HCT116 (cell line): ENCODE results near the gene RFXANK.

ENCODE experiments used
- CEBPB ChIP-seq: IDR thresholded peaks from 2 replicates; pipeline ENCODE4 v1.6.1; 2012; ENCODE audit warnings: low read depth
- EZH2 ChIP-seq: fragments of 200-600 bp; sonication (generic); IDR thresholded peaks from 2 replicates; pipeline ENCODE4 v1.6.1; 2017; ENCODE audit warnings: antibody characterized with exemption, mixed run types
- EZH2phosphoT487 ChIP-seq: fragments of 200-600 bp; IDR thresholded peaks from 2 replicates; pipeline ENCODE4 v1.6.1; 2018; ENCODE audit warnings: antibody characterized with exemption, borderline replicate concordance
- POLR2A ChIP-seq: IDR thresholded peaks from 2 replicates; pipeline ENCODE4 v1.7.0; 2011; ENCODE audit warnings: borderline replicate concordance; ENCODE audit not compliant: insufficient read depth, insufficient read length; ENCODE audit errors: extremely low read depth
- RAD21 ChIP-seq: IDR thresholded peaks from 2 replicates; pipeline ENCODE4 v1.6.1; 2012; ENCODE audit warnings: low read depth, mild to moderate bottlenecking
- ZNF274 ChIP-seq: fragments of 200-500 bp; sonication (Bioruptor generic); IDR thresholded peaks from 2 replicates; pipeline ENCODE4 v1.6.1; 2014; ENCODE audit warnings: mild to moderate bottlenecking, low read depth, low read length, inconsistent platforms
- TF ChIP-seq, protein P1 (sequence below), 3 experiments: fragments of 200-600 bp in 1 of 3; sonication (generic) in 1 of 3; IDR thresholded peaks in 2 of 3; conservative IDR thresholded peaks in 1 of 3; 2 replicates each; pipeline ENCODE4 v1.5.1; 2012 to 2017; ENCODE audit warnings: low read depth in 2 of 3, low read length in 2 of 3, antibody characterized with exemption in 1 of 3, borderline replicate concordance in 1 of 3, control low read depth in 1 of 3, mild to moderate bottlenecking in 1 of 3, mixed read lengths in 1 of 3, mixed run types in 1 of 3, moderate library complexity in 1 of 3; ENCODE audit not compliant: insufficient read depth in 1 of 3
- TF ChIP-seq, protein P2 (sequence below): IDR thresholded peaks from 2 replicates; pipeline ENCODE4 v1.6.1; 2011; ENCODE audit warnings: mild to moderate bottlenecking, low read length, moderate library complexity; ENCODE audit not compliant: insufficient replicate concordance; ENCODE audit errors: extremely low read depth

DNA sequence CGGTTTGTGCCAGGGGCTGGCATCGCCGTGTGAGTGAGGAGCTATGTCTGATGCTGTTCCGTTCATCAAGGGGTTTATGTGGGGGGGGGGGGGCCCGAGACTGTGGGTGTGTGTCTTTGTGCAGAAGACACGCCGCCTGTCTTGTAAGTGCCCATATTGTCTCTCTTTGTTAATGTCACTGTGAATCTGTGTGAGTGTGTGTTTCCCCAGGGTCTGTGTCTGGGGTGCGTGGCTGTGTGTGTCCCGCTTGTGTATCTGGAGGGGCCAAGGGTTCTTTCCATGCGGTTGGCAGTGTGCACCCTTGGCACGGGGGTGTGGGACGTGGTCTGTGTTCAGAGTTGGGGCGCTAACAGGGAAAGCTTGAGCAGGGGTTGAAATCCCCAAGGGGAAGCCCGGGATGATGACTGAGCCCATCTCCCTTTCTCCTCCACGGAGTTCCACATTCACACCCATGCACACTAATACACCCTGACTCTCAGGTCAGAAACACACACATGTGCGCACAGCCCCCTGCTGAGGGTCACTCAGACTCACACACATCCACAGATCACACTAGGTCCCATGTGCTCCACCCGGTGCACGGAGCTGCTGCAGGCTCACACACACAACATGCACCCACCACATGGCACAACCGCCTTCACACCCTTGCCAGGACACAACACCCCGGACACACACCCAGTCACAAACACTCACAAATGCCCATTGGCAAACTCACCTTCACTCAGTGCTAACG lies 21.5 kb downstream of the RFXANK start:
- TF ChIP-seq ZNF274 (no peak), POLR2A (no peak), EZH2 (no peak), CEBPB (no peak), EZH2phosphoT487 (no peak), RAD21 (no peak)
- TF ChIP-seq, protein P1, sequence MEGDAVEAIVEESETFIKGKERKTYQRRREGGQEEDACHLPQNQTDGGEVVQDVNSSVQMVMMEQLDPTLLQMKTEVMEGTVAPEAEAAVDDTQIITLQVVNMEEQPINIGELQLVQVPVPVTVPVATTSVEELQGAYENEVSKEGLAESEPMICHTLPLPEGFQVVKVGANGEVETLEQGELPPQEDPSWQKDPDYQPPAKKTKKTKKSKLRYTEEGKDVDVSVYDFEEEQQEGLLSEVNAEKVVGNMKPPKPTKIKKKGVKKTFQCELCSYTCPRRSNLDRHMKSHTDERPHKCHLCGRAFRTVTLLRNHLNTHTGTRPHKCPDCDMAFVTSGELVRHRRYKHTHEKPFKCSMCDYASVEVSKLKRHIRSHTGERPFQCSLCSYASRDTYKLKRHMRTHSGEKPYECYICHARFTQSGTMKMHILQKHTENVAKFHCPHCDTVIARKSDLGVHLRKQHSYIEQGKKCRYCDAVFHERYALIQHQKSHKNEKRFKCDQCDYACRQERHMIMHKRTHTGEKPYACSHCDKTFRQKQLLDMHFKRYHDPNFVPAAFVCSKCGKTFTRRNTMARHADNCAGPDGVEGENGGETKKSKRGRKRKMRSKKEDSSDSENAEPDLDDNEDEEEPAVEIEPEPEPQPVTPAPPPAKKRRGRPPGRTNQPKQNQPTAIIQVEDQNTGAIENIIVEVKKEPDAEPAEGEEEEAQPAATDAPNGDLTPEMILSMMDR (IDR thresholded peaks at IDR 0.05 in 2 of 3, conservative IDR thresholded peaks at IDR 0.05 in 1 of 3; ENCODE audit: borderline replicate concordance in 1 of 3, insufficient read depth in 1 of 3, low read depth in 2 of 3, low read length in 2 of 3), result no peak
- TF ChIP-seq, protein P2, sequence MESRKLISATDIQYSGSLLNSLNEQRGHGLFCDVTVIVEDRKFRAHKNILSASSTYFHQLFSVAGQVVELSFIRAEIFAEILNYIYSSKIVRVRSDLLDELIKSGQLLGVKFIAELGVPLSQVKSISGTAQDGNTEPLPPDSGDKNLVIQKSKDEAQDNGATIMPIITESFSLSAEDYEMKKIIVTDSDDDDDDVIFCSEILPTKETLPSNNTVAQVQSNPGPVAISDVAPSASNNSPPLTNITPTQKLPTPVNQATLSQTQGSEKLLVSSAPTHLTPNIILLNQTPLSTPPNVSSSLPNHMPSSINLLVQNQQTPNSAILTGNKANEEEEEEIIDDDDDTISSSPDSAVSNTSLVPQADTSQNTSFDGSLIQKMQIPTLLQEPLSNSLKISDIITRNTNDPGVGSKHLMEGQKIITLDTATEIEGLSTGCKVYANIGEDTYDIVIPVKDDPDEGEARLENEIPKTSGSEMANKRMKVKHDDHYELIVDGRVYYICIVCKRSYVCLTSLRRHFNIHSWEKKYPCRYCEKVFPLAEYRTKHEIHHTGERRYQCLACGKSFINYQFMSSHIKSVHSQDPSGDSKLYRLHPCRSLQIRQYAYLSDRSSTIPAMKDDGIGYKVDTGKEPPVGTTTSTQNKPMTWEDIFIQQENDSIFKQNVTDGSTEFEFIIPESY, result no peak
